ENCODE results near the gene CCNB2. TPM values are rescaled to one million over a fixed set of nuclear protein-coding genes. Genes with fewer than 3 reads are reported as not detected.
A peak's percentile ranks its signal among the peaks of the same experiment; 100 is the strongest.

Gene CCNB2
- total RNA-seq, 1 donor from 2014 or later: 95.3 TPM

- Mint-ChIP-seq H3K27ac (ENCODE audit: unreplicated experiment) (no peak overlapping the region), H3K4me1 (no peaks in the 10 kb centered on the region), H3K36me3 (ENCODE audit: low read depth) (peaks cover 31% of the 10 kb centered on the region), H3K4me3 (no peak overlapping the region), H3K9me3 (peaks cover 6% of the 10 kb centered on the region), H3K27me3 (ENCODE audit: low read depth) (no peaks in the 10 kb centered on the region)
- no peak for DNase-seq (ENCODE audit: low read depth, low spot score)
- TF ChIP-seq CTCF (conservative IDR thresholded peaks at IDR 0.05): no peak
Observed at GRCh38 chr15:59074607-59075006, 30.3 kb upstream of the CCNB2 start.

GRCh38 chr15:59087731-59088130, 17.2 kb upstream of the CCNB2 start:
- no peak for TF ChIP-seq CTCF (conservative IDR thresholded peaks at IDR 0.05)
- DNase-seq (ENCODE audit: low read depth, low spot score): no peak
- Mint-ChIP-seq H3K27me3 (ENCODE audit: low read depth) (no peaks in the 10 kb centered on the region), H3K4me3 (no peak overlapping the region), H3K9me3 (no peaks in the 10 kb centered on the region), H3K27ac (ENCODE audit: unreplicated experiment) (no peak overlapping the region), H3K36me3 (ENCODE audit: low read depth) (peaks cover 18% of the 10 kb centered on the region), H3K4me1 (no peaks in the 10 kb centered on the region)

GRCh38 chr15:59094077-59094476, 10.9 kb upstream of the CCNB2 start:
- no peak for TF ChIP-seq CTCF (conservative IDR thresholded peaks at IDR 0.05)
- no peak for DNase-seq (ENCODE audit: low read depth, low spot score)
- H3K36me3 Mint-ChIP-seq (ENCODE audit: low read depth): peaks cover 12% of the 10 kb centered on the region
- H3K4me3 Mint-ChIP-seq: no peak overlapping the region
- H3K9me3 Mint-ChIP-seq: no peaks in the 10 kb centered on the region
- no peaks in the 10 kb centered on the region for H3K27me3 Mint-ChIP-seq (ENCODE audit: low read depth)
- H3K4me1 Mint-ChIP-seq: no peaks in the 10 kb centered on the region
- no peak overlapping the region for H3K27ac Mint-ChIP-seq (ENCODE audit: unreplicated experiment)

- Mint-ChIP-seq H3K27ac (ENCODE audit: unreplicated experiment) (no peak overlapping the region), H3K4me3 (no peak overlapping the region), H3K9me3 (no peaks in the 10 kb centered on the region), H3K4me1 (no peaks in the 10 kb centered on the region), H3K36me3 (ENCODE audit: low read depth) (peaks cover 8% of the 10 kb centered on the region), H3K27me3 (ENCODE audit: low read depth) (no peaks in the 10 kb centered on the region)
- TF ChIP-seq CTCF (conservative IDR thresholded peaks at IDR 0.05): no peak
- no peak for DNase-seq (ENCODE audit: low read depth, low spot score)
Observed at GRCh38 chr15:59096429-59096828, 8.5 kb upstream of the CCNB2 start.

- Mint-ChIP-seq H3K27ac (ENCODE audit: unreplicated experiment) (peak overlapping the region; percentile 83), H3K4me3 (no peak overlapping the region), H3K36me3 (ENCODE audit: low read depth) (peaks cover 4% of the 10 kb centered on the region), H3K27me3 (ENCODE audit: low read depth) (no peaks in the 10 kb centered on the region), H3K9me3 (no peaks in the 10 kb centered on the region), H3K4me1 (peaks cover 2% of the 10 kb centered on the region)
- DNase-seq (ENCODE audit: low read depth, low spot score): no peak
- no peak for TF ChIP-seq CTCF (conservative IDR thresholded peaks at IDR 0.05)
Observed at GRCh38 chr15:59099162-59099685, 5.7 kb upstream of the CCNB2 start.

GRCh38 chr15:59104602-59104911, 389 bp upstream of the CCNB2 start:
- Mint-ChIP-seq H3K4me1 (peaks cover 20% of the 10 kb centered on the region), H3K27me3 (ENCODE audit: low read depth) (no peaks in the 10 kb centered on the region), H3K4me3 (peak overlapping the region; percentile 98), H3K9me3 (no peaks in the 10 kb centered on the region), H3K36me3 (ENCODE audit: low read depth) (peaks cover 21% of the 10 kb centered on the region), H3K27ac (ENCODE audit: unreplicated experiment) (peak overlapping the region; percentile 94)
- TF ChIP-seq CTCF (conservative IDR thresholded peaks at IDR 0.05): peak; percentile 9
- DNase-seq (ENCODE audit: low read depth, low spot score): no peak

All from neural crest cell (in vitro differentiated cells).